Measurements from ENCODE around the gene PAPPA2.
"Not testable (repeated sequence)": the region's sequence is repeated elsewhere in the genome, so short reads cannot be mapped to it uniquely, and the experiment has no call there.

The PAPPA2 gene

GRCh38 chr1:176462674-176463378 lies at the start of gene PAPPA2:
Gene PAPPA2, plus strand, starts transcription at chr1:176463175. Its CDS starts 93,148 bp downstream, at chr1:176556323.
- no peak for DNase-seq

DNA sequence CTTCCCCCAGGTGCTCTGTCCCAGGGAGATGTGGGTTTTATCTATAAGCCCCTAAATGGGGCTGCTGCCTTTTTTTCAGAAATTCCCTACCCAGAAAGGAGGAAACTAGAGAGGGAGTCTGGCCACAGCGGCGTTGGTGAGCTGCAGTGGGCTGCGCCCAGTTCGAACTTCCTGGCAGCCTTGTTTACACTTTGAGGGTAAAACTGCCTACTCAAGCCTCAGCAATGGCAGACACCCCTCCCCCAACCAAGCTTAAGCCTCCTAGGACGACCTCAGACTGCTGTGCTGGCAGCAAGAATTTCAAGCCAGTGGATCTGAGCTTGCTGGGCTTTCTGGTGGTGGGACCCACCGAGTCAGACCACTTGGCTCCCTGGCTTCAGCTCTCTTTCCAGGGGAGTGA lies 46.2 kb upstream of the PAPPA2 start:
- DNase-seq = no peak

DNA sequence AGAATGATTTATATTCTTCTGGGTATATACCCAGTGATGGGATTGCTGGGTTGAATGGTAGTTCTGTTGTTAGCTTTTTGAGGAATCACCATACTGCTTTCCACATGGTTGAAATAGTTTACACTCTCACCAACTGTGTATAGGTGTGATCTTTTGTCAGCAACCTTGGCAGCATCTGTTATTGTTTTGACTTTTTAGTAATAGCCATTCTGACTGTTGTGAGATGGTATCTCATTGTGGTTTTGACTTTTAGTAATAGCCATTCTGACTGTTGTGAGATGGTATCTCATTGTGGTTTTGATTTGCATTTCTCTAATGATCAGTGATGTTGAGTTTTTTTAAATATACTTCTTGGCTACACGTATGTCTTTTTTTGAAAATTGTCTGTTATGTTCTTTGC lies 43.4 kb upstream of the PAPPA2 start:
- DNase-seq = not testable (repeated sequence)

DNA sequence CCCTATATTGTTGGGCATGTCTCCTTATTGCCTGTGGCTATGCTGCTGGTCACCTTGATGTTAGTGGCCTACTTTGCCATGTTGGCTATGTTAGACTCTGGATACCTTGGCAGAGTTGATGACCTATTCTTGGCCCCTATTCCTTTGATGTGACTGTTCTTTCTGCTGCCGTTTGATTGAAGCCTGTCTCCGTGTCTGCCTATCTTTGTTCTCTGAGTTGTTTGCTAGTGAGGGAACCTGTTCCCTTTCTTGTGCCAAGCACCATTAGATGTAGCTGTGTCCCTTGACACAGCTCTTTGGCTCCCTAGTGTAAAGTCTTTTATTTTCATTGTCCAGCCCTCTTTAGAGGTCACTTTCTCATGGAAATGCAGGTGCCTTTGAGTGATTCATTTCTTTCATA lies 28.7 kb upstream of the PAPPA2 start:
- no peak for DNase-seq

DNA sequence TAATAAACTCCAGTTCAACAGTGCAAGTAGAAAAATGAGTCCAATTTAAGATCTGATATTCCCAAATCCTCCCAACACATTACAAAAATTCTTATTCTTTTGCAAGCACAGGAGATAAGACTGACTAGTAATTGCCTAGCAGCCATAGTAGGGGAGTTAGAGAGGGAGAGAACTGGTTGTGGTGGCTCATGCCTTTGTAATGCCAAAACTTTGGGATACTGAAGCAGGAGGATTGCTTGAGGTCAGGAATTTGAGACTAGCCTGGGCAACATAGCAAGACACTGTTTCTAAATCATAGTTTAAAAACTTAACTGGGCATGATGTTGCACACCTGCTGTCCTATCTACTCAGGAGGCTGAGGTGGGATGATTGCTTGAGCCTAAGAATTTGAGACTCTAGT lies 26.7 kb upstream of the PAPPA2 start:
- DNase-seq = no peak

- no peak for DNase-seq
Observed at GRCh38 chr1:176440176-176440575, 22.8 kb upstream of the PAPPA2 start.

- DNase-seq = no peak
Observed at GRCh38 chr1:176444286-176444685, 18.7 kb upstream of the PAPPA2 start.

DNA sequence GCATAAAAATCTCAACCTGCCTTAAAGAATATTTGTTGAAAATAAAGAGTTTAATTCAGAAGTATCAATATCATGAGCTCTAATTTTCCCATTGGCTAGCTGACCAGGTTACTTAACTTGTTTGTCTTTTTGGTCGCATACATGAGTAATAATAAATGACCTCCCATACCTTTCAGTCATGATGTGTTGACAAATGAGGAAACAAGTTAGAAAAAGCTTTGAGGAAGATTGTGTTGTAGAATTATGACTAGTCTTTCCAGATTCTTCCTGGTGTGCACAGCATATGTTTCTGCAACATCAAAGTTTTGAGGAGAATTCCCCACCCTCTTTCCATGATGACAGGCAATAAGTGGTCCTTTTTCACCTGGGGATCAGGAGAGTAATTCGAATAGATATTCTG lies 17.6 kb upstream of the PAPPA2 start:
- no peak for DNase-seq

GRCh38 chr1:176448340-176448739 lies 14.6 kb upstream of the PAPPA2 start:
- no peak for DNase-seq

- DNase-seq = no peak
Observed at GRCh38 chr1:176450526-176450925, 12.4 kb upstream of the PAPPA2 start.

DNA sequence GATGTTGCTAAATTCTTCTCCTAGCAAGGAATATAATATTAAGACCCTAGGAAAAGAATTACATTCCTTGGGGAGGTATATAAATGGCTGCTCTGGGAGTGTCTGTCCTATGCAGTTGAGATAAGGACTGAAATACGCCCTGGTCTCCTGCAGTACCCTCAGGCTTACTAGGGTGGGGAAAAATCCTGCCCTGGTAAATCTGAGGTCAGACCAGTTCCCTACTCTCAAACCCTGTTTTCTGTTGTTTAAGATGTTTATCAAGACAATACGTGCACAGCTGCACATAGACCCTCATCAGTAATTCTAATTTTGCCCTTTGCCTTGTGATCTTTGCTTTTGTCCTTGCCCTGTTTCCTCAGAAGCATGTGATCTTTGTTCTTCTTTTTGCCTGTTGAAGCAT lies 11.2 kb upstream of the PAPPA2 start:
- not testable (repeated sequence) for DNase-seq

GRCh38 chr1:176456795-176457194 lies 6.2 kb upstream of the PAPPA2 start:
- no peak for DNase-seq

- DNase-seq = no peak
Observed at GRCh38 chr1:176460544-176461336, 2.2 kb upstream of the PAPPA2 start.

DNA sequence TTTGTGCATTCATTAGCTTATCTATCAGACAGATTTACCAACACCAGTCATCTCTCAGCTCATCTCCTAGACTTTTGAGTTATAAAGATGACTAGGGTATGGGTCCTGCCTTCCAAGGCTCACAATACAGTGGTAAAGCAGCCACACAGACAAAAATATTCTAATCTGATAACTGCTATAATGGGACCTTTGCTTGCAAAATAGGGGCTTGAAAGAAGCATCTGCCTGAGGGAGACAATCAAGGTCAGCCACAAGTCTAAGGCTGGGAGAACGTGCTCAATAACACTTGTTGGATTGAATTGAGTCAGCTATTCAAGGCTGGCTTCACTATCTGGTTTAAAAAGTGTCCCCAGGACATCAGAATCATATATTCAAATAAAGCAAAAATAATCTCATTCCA lies 1.4 kb upstream of the PAPPA2 start:
- DNase-seq = no peak

GRCh38 chr1:176466514-176466913 lies 3.5 kb downstream of the PAPPA2 start:
- no peak for DNase-seq

DNA sequence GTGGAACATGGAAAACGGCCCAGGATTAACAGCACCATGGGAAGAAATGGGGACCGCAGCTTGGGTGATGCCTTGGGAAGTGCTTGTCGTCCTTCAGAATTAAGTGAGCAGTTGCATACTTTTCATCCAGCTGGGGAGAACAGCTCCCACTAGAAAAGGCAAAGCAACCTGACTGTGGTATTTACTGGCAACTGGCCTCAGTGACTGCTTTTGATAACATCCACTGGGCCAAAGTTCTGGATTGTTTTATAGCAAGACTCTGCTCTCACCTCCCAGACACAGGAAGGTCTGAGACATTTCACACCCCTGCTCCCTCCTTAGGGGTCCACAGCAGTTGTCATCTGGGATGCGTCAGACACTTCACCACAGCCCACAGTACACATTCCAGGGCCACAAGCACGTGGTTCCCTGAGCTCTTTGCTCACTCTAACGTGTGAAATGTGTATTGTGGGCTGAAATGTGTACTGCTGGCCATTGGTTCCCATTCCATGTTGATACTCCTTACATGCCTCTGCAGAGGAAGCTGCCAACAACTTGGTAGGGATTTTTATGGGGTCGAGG lies 6.6 kb downstream of the PAPPA2 start:
- DNase-seq = no peak

- no peak for DNase-seq
Observed at GRCh38 chr1:176471338-176472121, 8.6 kb downstream of the PAPPA2 start.

GRCh38 chr1:176479971-176480370 lies 17.0 kb downstream of the PAPPA2 start:
- DNase-seq = no peak

DNA sequence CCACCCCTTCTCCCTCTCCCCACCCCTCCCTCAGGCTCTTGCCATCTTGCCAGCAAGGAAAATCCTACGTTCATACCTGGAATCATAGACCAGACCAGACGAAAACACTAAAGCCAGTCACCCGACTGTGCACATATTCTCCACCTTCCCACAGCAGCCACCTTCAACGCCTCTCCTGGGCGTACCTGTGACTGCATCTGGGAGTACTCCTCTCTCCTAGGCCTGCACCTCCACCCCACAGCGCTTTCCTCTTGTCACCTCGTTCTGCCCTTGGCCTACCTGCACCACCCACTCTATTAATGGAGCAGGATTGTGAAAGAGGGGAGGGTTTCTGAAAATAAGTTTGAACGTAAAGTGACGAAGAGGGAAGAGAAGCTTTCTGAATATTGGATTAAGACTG lies 17.8 kb downstream of the PAPPA2 start:
- no peak for DNase-seq

GRCh38 chr1:176485083-176485482 lies 22.1 kb downstream of the PAPPA2 start:
- DNase-seq = no peak

DNA sequence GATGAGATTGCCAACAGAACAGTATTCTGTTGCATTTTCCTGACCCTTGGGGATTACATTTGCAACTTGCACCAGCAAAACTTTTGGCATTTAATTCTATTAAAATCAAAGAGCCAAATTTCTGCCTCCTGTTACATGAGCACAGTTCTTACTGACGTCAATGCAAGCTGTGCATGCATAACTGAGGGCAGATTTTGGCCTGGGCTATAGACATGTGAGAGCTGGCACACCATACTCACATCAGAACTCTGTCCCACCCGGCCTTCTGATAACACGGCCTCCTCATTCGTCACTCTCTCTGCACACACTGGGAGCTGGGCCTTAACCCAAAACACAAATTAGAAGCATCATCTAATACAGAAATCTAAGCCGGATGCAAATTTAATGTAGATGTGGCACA lies 31.5 kb downstream of the PAPPA2 start:
- no peak for DNase-seq

- no peak for DNase-seq
Observed at GRCh38 chr1:176499671-176500070, 36.7 kb downstream of the PAPPA2 start.

GRCh38 chr1:176501599-176501998 lies 38.6 kb downstream of the PAPPA2 start:
- no peak for DNase-seq
